GM12892 (cell line): ENCODE results near the gene NDUFC2.

ENCODE experiments used
- POLR2A ChIP-seq: IDR thresholded peaks from 2 replicates; pipeline ENCODE4 v1.6.1; 2011; ENCODE audit warnings: low read depth, low read length, control low read depth
- POLR2AphosphoS5 ChIP-seq: IDR thresholded peaks from 2 replicates; pipeline ENCODE4 v1.6.1; 2011; ENCODE audit warnings: low read depth, low read length, control low read depth
- TAF1 ChIP-seq: IDR thresholded peaks from 2 replicates; pipeline ENCODE4 v1.6.1; 2011; ENCODE audit warnings: low read depth, mild to moderate bottlenecking, control low read depth, low read length, borderline replicate concordance

DNA sequence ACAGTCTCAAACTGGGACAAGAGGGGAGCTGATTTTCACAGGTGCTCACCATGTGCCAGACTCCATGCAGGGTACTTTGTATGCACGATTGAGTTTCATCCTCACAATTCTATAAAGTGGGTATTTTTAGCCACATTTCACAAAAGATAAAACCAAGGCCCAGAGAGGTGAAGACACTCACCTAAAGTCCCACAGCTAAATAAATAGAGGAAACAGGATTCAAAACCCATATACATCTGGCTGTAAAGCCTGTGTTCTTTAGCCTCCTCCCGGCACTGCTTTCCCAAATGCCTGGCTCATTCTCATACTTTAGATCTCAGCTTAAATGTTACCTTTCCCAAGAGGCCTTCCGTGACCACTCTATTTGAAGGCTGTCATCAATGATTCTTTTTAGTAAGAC lies 43.3 kb downstream of the NDUFC2 start:
- no peak for TF ChIP-seq POLR2A
- no peak for TF ChIP-seq POLR2AphosphoS5
- TF ChIP-seq TAF1: no peak
